Iris pigment epithelial cell (primary cell): ENCODE measurements around the gene ATP10A.

Source experiments
- DNase-seq: peaks from one replicate; pipeline ENCODE4 v3.0.0-alpha.2; 2011; ENCODE audit warnings: low read depth

The ATP10A gene

GRCh38 chr15:25738171-25738965 is 124.8 kb downstream of the ATP10A start:
- DNase-seq = no peak

DNA sequence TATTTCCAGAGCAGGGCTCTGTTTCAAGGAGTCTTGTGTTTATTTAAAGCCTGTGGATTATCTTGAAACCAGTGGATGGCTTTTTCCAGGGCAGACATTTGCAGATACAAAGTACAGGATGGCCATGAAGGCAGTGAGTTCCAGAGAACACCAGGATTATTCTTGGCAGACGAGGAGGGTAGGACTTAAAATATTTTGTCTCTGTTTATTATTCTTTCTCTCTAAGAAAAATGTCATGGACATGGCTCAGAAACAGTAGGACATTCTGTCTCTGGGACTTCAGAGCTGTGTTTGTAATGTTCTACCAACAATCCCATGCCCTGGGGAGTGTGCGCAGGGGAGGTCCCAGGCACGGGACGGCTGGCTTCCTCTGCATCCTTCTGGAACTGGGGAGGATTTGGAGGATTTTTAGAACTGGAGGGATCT is 125.9 kb downstream of the ATP10A start:
- DNase-seq = no peak

DNA sequence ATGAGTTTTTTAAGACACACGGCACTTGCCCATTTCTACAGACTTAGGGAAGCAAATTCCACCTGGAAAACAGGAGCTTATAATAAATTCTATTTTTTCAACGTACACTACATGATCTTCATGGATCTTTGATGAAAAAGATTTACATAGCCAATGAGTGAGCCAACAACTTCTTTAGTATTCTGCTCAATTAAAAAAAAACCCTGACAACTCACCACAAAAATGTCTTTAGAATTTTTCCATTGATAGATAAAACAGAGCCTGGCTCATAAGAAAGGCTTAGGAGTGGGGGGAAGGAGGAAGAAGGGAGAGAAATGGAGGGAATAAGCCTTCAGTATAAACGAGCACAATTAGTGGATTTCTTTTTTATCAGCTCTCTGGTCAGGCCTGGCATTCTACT is 126.7 kb downstream of the ATP10A start:
- DNase-seq = no peak

- no peak for DNase-seq
These were observed 127.4 kb downstream of the ATP10A start for GRCh38 chr15:25735550-25736384.

- no peak for DNase-seq
These were observed 128.3 kb downstream of the ATP10A start for GRCh38 chr15:25734680-25735355.

DNA sequence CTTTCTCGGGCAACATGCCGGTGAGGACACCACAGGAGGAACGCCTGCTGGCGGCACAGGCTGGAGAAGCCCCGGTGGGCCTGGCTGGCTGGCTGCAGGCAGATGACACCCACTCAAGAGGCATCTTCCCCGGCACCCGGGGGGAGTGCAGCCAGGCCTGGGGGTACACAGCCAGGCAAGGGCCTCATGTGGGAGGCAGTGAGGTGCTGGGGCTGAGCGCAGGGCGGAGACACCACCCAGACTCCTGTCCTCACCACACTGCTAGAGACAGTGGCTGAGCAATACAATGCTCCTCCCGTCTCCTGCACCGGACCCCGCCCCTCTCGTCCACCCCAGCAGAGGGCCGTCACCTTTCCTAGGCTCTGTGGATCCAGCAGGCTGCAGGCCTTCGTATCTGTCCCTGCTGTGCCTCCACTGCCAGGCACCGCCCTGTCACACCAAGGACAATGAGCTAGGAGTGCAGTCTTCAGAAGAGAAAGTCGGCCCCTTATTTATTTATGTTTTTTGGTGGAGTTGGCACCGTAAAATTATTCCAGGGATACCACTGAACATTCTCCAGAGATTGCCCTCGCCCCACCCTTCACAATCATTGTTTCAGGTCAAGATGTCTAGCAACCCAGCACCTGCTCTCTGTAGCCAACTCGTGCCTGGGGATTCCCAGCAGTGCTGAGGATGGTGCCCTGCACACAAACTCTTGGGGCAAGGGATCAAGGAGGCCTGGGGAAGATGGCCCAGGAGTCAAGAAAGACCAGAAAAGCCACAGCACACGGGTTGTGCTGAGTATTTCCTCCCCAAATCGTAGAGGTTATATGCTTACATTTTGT is 129.1 kb downstream of the ATP10A start:
- DNase-seq = no peak

GRCh38 chr15:25733036-25733855 is 129.9 kb downstream of the ATP10A start:
- no peak for DNase-seq

DNA sequence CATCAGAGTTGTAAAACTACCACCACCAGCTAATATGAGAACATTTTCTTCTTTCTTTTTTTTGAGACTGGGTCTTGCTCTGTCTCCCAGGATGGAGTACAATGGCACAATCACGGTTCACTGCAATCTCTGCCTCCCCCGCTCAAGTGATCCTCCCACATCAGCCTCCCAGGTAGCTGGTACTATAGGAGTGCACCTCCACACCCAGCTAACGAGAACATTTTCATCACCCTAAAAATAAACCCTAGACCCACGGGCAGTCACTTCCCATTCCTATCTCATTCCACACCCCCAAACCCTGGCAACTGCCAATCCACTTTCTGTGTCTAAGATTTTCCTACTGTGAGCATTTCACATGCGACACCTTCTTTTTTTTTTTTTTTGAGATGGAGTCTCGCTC is 130.9 kb downstream of the ATP10A start:
- no peak for DNase-seq

GRCh38 chr15:25731411-25731810 is 131.7 kb downstream of the ATP10A start:
- DNase-seq = no peak

DNA sequence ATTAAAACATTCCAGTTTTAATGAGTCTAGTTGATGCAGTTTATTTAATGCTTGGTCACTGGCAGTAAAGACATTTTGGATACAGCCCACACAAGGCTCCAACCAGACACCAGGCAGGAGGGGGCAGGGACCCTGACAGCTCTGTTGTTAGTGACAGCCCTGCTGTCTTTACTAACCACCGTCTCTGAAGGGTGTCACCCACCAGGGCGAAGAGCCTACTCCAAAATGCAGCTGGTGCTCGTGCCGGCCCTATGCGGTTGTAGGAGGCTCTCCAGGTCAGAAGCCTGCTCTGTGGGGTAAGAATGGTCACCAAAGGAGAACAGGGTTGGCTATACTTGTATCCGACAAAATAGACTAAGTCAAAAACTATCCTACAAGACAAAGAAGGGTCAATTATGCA is 132.2 kb downstream of the ATP10A start:
- DNase-seq = no peak

GRCh38 chr15:25728816-25729215 is 134.3 kb downstream of the ATP10A start:
- no peak for DNase-seq

GRCh38 chr15:25727867-25728600 is 135.1 kb downstream of the ATP10A start:
- no peak for DNase-seq

GRCh38 chr15:25727116-25727515 is 136.0 kb downstream of the ATP10A start:
- no peak for DNase-seq

DNA sequence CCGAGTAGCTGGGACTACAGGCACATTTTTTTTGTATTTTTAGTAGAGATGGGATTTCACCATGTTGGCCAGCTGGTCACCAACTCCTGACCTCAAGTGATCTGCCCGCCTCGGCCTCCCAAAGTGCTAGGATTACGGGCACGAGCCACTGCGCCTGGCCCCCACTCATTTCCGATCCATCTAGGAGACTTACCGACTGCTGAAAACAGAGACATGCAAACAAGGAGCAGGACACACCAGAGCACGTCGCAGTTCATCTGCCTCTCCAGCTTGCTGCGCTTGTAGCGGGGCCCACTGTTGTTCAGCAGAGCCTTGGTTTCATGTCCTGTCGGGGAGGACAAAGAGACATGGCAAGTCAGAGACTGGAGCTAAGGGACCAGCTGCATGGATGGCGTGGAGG is 137.4 kb downstream of the ATP10A start:
- no peak for DNase-seq

DNA sequence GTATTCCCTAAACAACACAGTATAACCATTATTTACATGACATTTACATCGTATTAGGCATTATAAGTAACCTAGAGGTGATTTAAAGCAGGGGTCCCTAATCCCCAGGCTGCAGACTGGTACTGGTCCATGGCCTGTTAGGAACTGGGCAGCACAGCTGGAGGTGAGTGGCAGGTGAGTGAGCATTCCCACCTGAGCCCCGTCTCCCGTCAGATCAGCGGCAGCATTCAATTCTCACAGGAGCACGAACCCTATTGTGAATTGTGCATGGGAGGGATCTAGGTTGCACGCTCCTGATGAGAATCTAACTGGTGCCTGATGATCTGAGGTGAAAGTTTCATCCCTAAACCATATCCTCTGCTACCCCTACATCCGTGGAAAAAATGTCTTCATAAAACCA is 138.2 kb downstream of the ATP10A start:
- no peak for DNase-seq

DNA sequence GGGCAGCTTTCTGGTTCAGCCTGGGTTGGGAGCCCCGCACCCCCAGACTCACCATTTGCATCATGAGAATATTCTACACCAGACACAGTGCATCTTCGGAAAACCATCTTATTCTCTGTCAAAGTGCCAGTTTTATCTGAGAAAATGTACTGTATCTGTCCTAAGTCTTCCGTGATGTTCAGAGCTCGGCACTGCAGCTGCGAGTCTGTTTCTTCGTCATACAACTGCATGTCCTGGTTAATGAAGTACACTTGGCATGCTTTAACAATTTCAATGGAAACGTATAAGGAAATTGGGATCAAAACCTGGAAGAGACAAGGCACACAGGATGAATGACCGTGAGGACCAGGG is 141.5 kb downstream of the ATP10A start:
- DNase-seq = no peak

DNA sequence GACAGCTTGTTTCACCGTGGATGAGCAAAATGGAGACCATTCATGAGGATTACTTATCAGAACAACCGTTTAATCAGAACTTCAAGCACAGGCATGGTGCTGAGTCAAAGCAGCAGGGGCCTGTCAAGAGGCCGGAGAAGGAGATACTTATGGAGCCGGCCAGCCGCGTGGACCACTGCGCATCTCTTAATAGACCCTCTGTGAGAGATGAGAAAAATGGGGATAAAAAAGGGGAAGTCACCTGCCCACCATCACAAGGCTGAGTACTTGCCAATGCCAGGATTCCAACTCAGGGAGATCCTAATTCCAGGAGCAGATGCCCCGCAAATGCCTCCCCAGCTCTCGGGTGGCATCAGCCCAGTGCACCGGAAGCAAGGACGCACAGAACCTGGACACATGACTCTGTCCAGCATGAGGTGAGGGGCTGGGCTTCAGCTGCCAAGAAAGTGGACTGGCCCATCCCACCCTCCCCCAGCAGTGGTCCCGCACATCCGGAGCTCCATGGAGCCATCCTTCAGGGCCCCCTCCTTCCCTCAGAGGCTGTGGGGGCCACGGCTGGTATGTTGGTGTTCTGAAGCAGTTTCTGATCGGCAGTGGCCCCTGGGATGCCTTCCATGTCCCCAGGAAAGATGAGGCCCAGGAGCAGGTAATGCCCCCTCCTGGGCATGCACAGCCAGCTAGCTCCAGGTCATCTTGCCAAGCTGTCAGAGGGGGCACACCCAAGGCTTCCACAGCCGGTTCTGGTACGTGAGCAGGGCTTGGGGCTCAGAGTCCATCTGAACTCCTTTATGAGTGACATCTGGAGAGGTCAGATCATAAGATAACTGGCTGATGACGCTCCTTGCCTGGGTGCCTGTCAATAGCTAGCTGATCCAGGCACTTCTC is 143.8 kb downstream of the ATP10A start:
- DNase-seq = no peak

DNA sequence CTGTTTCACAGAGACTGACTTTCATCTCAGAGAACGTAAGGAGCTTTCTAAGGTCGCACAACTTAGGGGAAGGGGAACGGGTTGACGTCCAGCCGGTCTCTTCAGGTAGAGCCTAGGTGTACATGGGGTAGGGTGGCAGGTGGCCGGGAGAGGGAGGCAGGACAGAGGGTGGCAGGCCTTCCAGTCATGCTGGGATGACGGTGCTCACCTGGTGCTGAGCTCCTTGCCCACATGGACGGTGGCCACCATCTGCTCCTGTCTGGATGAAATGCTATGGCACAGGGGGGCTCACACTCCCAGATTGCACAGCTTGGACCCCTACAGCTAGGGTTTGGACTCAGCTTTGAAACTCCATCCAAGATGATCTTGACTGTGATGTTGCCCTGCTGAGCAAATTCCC is 144.5 kb downstream of the ATP10A start:
- no peak for DNase-seq

DNA sequence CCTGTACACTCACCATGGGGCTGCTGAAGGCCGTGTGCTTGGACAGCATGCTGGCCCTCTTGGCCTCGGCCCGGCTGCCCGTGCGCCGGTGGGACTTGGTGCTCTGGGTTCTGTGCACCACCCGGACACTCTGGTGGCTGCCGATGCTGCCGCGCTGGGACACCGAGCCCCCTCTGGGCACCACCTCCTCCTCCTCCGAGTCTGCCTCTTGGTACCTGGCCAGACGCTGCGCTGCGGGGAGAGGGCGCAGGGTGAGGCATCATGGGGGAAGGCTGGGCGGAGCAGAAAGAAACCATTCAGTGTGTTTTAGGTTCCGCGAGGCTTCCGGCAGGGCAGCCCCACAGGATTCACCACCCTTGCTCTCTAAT is 145.0 kb downstream of the ATP10A start:
- DNase-seq = no peak
